ENCODE data around the gene SCAMP1. TPM values are rescaled to one million over a fixed set of nuclear protein-coding genes. Genes with fewer than 3 reads are reported as not detected.

SCAMP1 gene
- total and polyA plus RNA-seq, 2 experiments from 2014 or later: 22.4 to 47.6 TPM

DNA sequence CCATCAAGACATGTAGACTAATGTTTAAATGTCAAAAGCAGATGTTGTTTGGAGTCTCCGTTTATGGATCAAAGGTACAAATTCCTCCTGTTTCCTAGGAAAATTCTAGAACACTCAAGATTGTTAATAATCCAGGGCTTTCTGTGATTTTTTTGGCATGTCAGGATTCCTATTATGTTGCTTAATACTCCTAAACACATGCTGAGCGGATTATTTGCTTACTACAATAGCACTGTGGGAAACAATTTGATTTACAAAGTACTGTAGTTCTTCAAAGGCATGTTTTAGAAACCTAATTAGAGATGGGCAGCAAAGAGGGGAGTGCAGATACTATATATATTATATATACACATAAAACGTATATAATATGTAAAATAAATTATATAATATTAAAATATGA is 19.0 kb upstream of the SCAMP1 start:
- no peak overlapping the region for H2AFZ ChIP-seq
- no peak overlapping the region for H3K4me2 ChIP-seq
- no peak overlapping the region for H3K27ac ChIP-seq
- no peaks in the 10 kb centered on the region for H3K4me1 ChIP-seq (ENCODE audit: insufficient read depth)
- TF ChIP-seq EZH2phosphoT487 (IDR thresholded peaks at IDR 0.05; ENCODE audit: low read depth, severe bottlenecking, unreplicated experiment) (no peak), EZH2 (IDR thresholded peaks at IDR 0.05; ENCODE audit: borderline replicate concordance) (no peak), CTCF (IDR thresholded peaks at IDR 0.05; ENCODE audit: poor library complexity) (no peak)
- no peaks in the 10 kb centered on the region for H3K36me3 ChIP-seq (replicated peaks; ENCODE audit: insufficient read depth, low read depth)
- H3K4me3 ChIP-seq: no peak overlapping the region
- peaks cover 7% of the 10 kb centered on the region for H3K9me3 ChIP-seq (ENCODE audit: low read depth)
- 54% methylated on average over 3 of the region's 3 CpGs for WGBS (ENCODE audit: low lambda C conversion rate, missing lambda C conversion rate)
- no peaks in the 10 kb centered on the region for H4K20me1 ChIP-seq (ENCODE audit: insufficient read depth, poor library complexity, severe bottlenecking)
- no peak for DNase-seq (ENCODE audit: low spot score)
- no peaks in the 10 kb centered on the region for H3K9me2 ChIP-seq (replicated peaks; ENCODE audit: insufficient read depth)
- H3K79me2 ChIP-seq: no peaks in the 10 kb centered on the region
- no peaks in the 10 kb centered on the region for H3K27me3 ChIP-seq

- H4K20me1 ChIP-seq (ENCODE audit: insufficient read depth, poor library complexity, severe bottlenecking): no peaks in the 10 kb centered on the region
- H3K4me2 ChIP-seq: no peak overlapping the region
- WGBS (ENCODE audit: low lambda C conversion rate, missing lambda C conversion rate): 64% methylated on average over 3 of the region's 3 CpGs
Observed at GRCh38 chr5:78345485-78345884, 14.9 kb upstream of the SCAMP1 start.

DNA sequence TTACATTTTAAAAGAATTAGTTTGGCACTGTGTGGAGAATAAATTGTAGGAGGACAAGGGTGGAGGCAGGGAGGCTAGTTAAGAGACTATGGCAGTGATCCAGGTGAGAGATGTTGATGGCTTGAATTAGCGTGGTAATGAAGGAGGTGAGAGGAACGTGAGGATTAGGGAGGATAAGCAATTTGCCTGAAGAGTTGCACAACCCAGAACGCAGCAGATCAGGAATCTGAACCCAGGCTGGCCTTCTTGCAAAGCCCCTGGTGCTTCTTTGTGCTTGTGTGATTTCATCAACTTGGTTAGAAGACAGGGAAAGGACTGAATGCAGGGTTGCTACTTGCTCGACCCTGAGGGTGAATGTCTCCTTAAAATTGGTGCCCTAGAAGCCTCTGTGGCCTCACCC is 6.9 kb upstream of the SCAMP1 start:
- Histone ChIP-seq H3K4me2 (no peak overlapping the region), H3K9me3 (ENCODE audit: low read depth) (no peaks in the 10 kb centered on the region), H3K9me2 (replicated peaks; ENCODE audit: insufficient read depth) (no peaks in the 10 kb centered on the region), H3K27ac (no peak overlapping the region), H4K20me1 (ENCODE audit: insufficient read depth, poor library complexity, severe bottlenecking) (no peaks in the 10 kb centered on the region), H3K27me3 (no peaks in the 10 kb centered on the region), H3K4me1 (ENCODE audit: insufficient read depth) (no peaks in the 10 kb centered on the region), H2AFZ (no peak overlapping the region), H3K4me3 (no peak overlapping the region), H3K79me2 (no peaks in the 10 kb centered on the region), H3K36me3 (replicated peaks; ENCODE audit: insufficient read depth, low read depth) (no peaks in the 10 kb centered on the region)
- TF ChIP-seq CTCF (IDR thresholded peaks at IDR 0.05; ENCODE audit: poor library complexity) (no peak), EZH2phosphoT487 (IDR thresholded peaks at IDR 0.05; ENCODE audit: low read depth, severe bottlenecking, unreplicated experiment) (no peak), EZH2 (IDR thresholded peaks at IDR 0.05; ENCODE audit: borderline replicate concordance) (no peak)
- DNase-seq (ENCODE audit: low spot score): no peak
- 61% methylated on average over 4 of the region's 4 CpGs for WGBS (ENCODE audit: low lambda C conversion rate, missing lambda C conversion rate)

More at GRCh38 chr5:78345485-78345884, 14.9 kb upstream of the SCAMP1 start:
- Histone ChIP-seq H3K9me3 (ENCODE audit: low read depth) (no peaks in the 10 kb centered on the region), H3K9me2 (replicated peaks; ENCODE audit: insufficient read depth) (no peaks in the 10 kb centered on the region), H3K4me3 (no peak overlapping the region), H2AFZ (no peak overlapping the region), H3K36me3 (replicated peaks; ENCODE audit: insufficient read depth, low read depth) (no peaks in the 10 kb centered on the region), H3K79me2 (no peaks in the 10 kb centered on the region), H3K27me3 (no peaks in the 10 kb centered on the region), H3K27ac (no peak overlapping the region), H3K4me1 (ENCODE audit: insufficient read depth) (no peaks in the 10 kb centered on the region)
- no peak for DNase-seq (ENCODE audit: low spot score)
- TF ChIP-seq EZH2 (IDR thresholded peaks at IDR 0.05; ENCODE audit: borderline replicate concordance) (no peak), EZH2phosphoT487 (IDR thresholded peaks at IDR 0.05; ENCODE audit: low read depth, severe bottlenecking, unreplicated experiment) (no peak), CTCF (IDR thresholded peaks at IDR 0.05; ENCODE audit: poor library complexity) (no peak)

Data from hepatocyte (in vitro differentiated cells).